GM21737 (cell line): ENCODE data around the gene TAS2R41.
"Not testable (repeated sequence)": the region's sequence is repeated elsewhere in the genome, so short reads cannot be mapped to it uniquely, and the experiment has no call there.

Experiments
- ATAC-seq: cut with Tn5 transposase; IDR thresholded peaks from one replicate; pipeline ENCODE4 v1.9.1; 2021; ENCODE audit warnings: mild to moderate bottlenecking, moderate library complexity; ENCODE audit not compliant: unreplicated experiment

The TAS2R41 gene

DNA sequence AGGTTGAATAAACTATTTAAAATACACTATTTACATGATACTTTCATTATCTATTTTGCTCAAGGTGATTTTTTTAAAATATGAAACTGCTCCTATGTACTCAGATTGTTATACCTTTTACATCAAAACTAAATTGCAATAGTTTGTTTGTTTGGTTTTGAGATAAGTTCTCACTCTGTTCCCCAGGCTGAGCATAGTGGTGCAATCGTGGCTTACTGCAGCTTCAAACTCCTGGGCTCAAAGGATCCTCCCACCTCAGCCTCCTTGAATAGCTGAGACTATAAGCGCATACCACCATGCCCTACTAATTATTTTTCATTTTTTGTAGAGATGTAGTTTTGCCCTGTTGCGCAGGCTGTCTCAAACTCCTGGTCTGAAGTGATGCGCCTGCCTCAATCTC lies 21.7 kb upstream of the TAS2R41 start:
- ATAC-seq, result no peak

DNA sequence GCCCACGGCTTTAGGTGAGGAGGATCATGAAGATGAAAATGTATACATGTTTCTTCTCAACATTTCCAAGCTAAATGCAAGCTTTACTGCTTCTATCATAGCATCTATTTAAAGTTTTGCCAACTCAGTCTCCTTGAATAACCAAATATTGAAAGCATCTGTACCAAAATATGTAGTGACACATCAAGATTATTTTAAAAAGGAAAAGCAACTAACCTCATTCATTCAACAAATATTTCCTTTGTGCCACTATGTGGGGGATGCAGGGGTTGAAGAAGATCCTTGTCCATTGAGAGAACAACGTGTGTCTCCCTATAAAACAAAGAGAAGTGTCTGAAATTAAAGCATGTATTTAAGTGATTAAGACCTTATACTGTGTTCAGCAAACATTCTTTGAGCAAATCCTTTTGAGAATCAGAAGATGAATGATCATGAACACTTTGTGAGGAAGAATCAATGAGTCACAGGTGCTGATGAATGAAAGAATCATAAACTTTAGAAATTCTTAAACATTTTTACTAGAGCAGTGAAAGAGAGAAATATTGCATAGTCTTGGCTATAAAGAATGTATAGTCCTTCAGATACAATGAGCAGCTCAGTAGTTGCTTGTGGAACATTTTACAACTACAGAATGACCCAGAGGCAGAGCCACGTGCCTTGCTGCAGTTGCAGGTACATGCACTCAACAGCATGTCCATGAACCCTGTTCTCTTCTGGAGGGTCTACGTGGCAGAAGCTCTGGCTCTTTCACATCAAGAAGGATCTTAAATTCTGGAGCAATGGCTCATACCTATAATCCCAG lies 20.5 kb upstream of the TAS2R41 start:
- ATAC-seq, result no peak

DNA sequence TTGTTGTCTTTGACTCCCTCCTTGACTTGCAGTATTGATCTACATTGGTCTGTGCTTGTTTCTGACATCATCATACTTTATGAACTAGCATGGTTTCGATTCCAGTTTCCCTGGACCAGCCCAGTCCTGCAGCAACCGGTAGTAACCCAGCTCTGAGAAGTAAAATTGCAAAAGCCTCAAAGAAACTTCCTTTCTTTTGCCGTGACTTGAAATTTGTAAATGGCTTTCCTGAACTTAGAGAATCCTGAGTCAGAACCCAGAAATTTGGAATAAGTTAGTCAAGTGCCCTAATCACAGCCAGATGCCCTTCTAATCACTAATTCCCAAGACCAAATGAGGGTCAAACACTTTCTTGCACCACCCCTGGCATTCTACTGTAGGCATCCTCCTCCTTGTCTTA lies 19.4 kb upstream of the TAS2R41 start:
- ATAC-seq, result no peak

DNA sequence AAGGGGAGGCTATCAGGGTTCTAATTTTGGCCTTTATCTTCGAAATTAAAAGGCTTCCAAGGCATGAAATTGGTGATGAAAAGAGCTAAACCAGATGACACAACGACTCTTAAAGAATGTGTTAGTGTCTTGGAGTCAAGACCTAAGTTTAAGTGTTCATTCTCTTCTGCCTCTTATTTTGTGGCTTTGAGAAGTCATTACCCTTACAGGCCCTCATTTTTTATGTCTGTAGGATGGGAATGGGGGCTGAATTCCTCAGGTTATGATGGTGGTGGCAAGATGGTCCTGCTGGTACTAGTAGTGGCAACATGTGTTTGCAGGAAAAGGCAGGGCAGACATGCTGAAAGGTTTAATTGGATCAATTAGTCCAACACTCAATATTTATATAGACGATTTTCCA lies 19.0 kb upstream of the TAS2R41 start:
- ATAC-seq, result no peak

DNA sequence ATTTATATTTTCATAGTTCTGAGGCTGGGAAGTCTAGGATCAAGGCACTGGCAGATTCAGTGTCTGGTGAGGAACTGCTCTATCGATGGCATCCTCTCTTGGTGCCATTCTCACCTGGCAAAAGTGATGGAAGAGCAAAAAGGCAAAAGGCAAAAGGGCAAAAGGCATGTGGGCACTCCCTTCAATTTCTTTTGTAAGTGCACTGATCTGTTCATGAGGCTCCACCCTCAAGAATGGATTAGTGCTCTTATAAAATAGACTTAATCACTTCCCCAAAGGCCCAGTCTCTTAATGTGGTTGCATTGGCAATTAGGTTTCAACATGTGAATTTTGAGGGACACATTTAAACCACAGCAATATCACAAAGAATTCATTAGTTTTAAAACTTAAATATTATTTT lies 18.3 kb upstream of the TAS2R41 start:
- no peak for ATAC-seq

DNA sequence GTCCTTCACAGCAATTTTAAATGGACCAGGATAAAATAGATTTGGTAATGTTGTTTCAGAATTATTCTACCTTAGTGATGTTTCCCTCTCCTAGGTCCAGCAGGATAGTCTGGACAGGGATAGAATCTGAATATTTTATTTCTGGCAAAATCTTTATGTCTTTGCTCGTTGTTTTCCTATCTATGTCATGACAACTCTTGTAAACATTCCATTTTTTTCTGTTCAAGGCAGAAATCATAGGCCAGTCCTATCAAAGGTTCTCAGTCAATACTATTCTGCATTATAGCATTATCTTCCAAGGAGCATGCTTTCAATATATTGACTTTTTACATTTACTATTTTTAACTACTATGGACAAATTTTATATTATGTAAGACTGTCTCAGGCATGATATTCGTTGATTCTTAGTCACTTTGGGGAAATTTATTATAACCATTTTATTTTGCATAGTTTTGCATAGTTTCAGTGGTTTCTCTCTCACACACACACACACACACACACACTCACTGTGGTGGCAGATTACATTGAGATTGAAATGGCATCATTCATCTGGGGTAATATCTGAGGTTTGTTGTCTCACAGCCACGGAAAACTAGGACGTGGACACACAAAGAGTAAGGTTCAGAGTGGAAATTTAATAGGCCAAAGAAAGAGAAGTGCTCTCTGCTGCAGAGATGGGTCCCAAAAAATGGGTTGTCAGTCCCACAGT lies 17.2 kb upstream of the TAS2R41 start:
- ATAC-seq, result no peak

DNA sequence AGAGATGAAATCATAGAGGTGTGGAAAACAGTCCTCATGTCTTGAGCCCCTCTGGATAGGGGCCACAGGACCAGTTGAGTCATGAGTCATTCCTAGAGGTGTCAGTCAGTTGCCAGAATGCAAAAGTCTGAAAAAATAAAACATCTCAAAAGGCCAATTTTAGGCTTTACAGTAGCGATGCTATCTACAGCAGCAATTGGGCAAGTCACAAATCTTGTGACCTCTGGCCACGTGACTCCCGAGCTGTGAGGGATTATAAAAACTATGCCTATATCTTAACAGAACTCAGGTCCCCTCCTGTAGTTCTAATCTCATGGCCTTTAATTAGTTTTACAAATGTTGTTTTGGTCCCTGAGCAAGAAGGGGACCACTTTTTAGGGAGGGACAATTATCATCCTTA lies 15.6 kb upstream of the TAS2R41 start:
- no peak for ATAC-seq

DNA sequence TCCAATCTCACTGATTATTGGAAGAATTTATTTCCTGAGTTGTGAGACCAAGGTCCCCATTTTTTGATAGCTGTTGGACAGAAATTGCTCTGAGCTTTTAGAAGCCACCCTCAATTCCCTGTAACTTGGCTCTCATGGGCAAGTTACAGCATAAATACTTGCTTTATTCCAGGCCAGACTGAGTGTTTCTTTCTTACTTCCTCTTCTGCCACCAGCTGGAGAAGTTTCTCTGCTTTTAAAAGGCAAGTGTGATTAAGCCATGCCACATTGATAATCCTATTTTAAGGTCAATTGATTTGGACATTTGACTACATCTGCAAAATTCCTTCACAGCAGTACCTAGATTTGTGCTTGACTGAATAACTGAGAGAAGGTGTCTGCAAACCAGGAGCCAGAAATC lies 14.1 kb upstream of the TAS2R41 start:
- no peak for ATAC-seq

DNA sequence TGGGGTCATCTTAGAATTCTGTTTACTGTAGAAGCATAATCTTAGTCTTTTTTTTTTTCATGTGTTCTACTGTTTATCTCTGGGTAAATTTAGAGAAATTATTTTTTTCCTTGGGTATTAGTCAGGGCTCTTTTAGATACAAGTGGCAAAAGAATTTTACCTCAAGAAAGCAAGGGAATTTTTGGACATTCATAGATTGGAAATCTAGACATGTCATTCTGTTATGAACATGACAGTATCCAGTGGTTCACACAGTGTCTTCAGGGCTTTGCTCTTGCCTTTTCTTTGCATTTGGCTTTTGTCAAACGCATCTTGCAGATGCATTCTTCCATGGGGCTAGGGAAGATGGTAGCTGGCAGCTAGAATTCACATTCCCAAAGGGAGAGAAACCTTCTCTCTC lies 13.7 kb upstream of the TAS2R41 start:
- no peak for ATAC-seq

DNA sequence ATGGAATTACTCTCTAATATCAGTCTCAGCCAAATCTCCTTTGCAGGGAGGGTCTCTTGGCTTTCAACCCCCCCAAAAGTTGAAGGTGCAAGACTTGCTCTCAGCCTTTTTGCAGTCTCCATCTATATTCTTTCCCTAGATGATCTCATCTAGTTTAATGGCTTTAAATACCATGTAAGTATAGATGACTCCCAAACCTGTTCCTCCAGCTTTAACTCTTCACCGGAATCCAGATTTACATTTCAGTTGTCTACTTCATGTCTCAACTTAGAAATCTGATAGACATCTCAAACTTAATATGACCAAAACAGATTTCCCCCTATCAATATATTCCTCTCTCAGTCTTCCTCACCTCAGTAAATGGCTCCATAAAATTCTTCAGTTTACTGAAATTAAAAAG lies 9.9 kb upstream of the TAS2R41 start:
- no peak for ATAC-seq

DNA sequence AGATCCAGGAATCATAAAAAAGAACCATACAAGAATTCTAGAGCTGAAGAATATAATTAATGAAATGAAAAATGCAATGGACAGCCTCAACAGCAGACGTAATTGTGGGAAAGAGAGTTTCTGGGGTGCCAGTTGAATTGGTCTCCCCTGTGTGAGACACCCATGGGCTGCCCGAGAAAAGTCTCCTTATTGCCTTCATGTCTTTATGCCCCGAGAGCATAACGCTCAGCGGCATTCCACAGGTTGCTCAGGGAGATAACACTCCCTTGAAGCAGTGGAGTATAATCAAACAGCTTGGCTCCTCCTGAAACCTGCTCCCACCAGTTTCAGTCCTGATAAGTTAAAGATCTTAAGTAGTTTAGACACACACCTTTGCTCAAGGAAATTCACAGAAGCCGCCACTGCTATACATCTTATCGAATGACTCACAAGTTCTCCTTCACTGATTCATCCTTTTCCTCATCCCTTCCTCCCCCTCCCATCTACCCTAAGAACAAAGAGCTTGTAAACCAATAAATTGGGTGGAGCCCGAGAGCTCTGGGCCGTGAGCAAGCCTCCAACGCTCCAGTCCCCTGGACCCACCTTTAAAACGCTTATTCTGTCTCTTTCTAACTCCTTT lies 5.5 kb upstream of the TAS2R41 start:
- ATAC-seq, result not testable (repeated sequence)

DNA sequence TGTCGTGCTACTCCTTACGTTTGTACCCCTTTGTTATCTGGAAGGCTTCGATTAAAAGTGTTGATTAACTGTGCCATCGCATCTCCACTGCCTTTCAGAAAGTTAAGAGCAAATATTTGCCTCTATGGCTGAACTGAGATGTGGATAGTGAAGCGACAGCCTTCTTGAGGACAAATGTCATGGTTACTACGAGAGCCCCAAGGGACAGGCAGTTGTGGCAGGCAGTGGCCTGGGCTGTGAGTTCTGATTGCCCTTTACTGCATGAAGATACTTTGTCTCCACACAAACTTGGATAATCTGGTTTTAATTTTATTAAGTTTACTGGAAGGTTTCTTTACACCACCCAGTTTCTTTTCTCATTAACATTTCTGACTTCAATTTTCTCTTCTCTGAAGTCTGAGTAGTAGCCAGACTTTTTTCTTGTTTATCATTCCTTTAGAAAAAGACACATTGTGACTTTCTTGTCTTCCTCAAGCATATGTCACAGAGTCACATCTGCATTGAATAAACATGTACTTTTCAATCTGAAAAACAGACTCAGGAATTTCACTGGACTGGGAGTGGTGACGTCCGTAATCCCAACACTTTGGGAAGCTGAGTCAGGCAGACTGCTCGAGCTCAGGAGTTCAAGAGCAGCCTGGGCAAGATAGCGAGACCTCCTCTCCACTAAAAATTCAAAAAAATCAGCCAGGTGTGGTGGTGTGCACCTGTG lies 1.5 kb downstream of the TAS2R41 start:
- ATAC-seq, result no peak

DNA sequence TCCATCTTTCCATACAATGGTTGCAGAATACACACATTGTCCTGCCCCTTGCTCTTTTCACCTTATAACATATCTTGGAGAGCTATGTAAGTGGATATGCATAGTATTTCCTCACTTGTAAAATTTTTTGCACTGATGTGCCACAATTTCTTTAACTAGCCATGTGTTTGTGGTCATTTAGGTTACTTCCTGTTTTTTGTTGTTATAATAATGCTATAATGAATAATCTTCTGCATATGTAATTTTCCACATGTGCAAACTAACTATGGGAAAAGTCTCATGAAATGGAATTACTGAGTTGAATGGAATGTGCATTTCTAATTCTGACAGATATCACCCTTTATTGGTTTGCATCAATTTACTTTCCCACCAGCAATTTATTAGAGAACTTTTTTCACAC lies 2.8 kb downstream of the TAS2R41 start:
- no peak for ATAC-seq

DNA sequence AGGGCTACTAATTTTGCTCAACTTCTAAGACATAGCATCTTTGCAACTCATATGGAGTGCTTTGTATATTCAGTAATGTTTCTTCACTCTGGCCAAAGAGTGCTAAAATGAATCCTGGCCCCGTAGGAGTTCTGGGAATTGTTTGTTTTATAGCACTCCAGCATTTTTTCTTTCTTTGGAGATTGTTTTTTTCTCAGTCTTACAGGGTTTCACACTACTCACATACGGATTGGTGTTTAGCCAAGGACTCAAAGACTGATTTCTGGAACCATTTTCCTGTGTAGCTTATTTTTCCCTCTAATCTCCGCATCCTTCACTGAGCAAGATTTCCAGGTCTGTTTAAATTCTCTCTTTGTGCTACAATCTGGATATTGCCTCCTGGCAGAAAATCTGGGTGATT lies 6.4 kb downstream of the TAS2R41 start:
- no peak for ATAC-seq

DNA sequence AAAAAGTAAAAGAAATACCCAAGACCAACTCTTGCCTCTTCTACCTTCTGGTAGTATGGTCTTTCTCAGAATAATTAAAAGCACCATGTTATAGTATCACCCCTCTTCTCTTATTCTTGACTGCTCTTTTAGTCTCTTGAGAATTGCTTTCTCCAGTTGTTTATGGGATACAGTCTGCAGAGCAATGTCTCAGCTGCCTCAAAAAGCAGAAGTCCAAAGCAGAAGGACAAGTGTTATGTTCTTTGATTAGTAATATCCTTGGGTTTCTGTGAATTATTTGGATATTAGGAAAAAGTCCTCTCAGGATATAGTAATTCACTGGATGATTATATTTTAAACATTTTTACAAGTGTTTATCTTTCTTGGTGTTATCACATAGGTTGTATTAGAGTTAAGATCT lies 7.4 kb downstream of the TAS2R41 start:
- ATAC-seq, result no peak

DNA sequence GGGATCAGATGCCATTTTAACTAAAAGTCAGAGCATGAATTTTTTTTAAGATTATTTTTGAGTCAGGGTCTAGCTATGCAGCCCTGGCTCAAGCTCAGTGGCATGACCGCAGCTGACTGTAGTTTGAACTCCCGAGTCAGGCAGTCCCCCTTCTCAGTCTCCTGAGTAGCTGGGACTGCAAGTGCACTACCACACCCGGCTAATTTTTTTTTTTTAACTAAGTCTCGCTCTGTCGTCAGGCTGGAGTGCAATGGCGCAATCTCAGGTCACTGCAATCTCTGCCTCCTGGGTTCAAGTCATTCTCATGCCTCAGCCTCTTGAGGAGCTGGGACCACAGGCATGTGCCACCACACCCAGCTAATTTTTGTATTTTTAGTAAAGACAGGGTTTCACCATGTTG lies 7.8 kb downstream of the TAS2R41 start:
- no peak for ATAC-seq

DNA sequence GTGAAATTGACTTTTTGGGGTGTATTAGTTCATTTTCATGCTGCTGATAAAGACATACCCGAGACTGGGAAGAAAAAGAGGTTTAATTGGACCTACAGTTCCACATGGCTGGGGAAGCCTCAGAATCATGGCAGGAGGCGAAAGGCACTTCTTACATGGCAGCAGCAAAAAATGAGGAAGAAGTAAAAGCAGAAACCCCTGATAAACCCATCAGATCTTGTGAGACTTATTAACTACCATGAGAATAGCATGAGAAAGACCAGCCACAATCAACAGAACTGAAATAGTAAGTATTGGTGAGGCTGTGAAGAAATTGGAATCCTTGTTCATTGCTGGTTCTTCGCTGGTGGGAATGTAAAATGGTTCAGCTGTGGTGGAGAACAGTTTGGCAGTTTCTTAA lies 8.6 kb downstream of the TAS2R41 start:
- not testable (repeated sequence) for ATAC-seq

DNA sequence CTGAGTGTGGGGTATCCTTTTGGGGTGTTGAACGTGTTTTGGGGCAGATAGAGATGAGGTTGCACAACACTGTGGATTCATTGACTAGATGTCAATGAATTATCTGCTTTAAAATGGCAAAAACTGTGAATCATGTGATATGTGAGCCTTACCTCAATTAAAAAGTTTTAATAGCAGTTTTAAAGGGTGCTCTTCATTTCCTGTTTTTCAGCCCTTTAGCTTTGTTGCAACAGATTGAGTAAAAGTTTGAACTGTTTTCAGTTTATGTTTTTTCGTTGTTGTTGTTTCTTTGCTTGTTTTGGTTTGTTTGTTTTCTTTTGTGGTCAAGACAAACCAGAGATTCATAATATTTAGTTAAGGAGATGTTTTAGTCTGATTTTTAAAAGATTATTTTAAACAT lies 9.4 kb downstream of the TAS2R41 start:
- ATAC-seq, result no peak

DNA sequence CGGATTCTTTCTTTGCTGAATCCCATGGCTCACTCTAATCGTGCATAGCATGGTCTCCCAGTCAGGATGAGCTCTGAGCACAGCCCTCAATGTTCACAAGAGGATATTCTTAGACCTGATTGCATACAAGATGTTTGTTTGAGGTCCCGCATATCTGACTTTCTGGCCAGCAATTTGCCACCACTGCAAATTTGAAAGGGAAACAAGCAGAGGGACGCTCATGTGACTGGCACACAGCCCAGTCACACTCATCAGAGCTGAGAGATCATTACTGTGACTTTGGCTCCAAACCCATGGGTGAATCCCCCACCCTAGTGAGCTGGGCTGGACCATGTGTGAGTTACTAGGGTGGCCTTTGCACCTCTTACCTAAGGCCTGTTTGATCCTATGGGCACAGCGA lies 9.9 kb downstream of the TAS2R41 start:
- ATAC-seq, result no peak

DNA sequence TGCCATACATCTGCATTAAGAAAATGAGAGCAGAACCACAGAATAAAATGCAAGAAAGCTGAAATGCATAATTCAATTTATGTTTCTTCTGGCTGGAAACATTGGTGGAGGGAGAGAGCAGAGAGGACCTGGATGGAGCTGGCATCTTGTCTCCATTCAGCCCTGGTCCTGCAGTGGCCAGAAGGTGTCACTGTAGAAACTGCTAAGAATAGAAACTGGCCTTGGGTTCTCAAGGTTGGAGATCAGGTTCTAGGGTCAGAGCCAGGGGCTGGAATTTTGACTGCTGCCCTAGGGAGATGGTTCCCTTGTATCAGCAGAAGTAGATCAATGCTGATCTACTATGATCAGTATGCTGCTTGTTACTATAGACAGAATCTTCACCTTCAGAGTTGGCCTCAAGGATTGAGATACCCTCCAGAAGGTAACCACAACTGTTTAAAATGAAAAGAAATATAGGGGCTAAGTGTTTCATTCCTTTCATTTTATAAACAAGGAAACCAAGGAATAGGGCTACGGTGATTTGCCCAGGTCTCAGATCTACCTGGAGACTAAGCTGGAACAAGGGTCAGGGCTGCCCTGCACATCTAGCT lies 13.1 kb downstream of the TAS2R41 start:
- ATAC-seq, result no peak

DNA sequence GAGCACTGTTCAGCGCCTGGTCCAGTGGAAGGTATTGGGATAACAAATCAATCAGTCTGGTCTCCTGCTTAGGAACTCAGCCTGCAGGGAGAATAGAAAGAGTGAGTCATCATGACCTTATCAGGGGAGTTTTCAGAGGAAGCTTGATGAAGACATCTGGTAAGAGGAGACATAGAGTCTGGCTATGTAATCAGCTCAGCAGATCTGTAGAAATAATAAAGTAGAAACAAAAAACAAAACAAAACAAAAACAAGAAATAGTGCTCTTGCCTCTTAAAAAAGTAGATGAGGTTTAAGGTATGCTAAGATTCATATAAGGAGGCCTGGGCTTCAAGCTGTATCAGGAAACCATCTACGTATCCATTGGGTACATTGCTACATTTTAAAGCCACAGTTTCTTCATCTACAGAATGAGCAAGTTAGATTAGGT lies 14.4 kb downstream of the TAS2R41 start:
- no peak for ATAC-seq
